Smooth muscle cell (in vitro differentiated cells): ENCODE measurements around the gene CDK3. TPM values are rescaled to one million over a fixed set of nuclear protein-coding genes. Genes with fewer than 3 reads are reported as not detected.

ENCODE experiments used
- DNase-seq: peaks from one replicate; lab custom pipeline; 2025; ENCODE audit not compliant: unreplicated experiment; lab: John Stamatoyannopoulos, UW
- H2AFZ ChIP-seq: fragments of 200-600 bp; sonication (generic); 2 replicates; pipeline ENCODE4 v1.6.0; 2016; ENCODE audit warnings: antibody characterized with exemption, low read depth, mild to moderate bottlenecking
- H3F3A ChIP-seq: fragments of 200-600 bp; sonication (generic); 2 replicates; pipeline ENCODE4 v1.6.0; 2017; ENCODE audit warnings: antibody characterized with exemption, low read depth
- H3K27ac ChIP-seq: fragments of 200-600 bp; sonication (generic); 2 replicates; pipeline ENCODE4 v1.5.1; 2016; ENCODE audit warnings: low read depth, mild to moderate bottlenecking
- H3K27me3 ChIP-seq: fragments of 200-600 bp; sonication (generic); 2 replicates; pipeline ENCODE4 v1.6.1; 2016; ENCODE audit warnings: low read depth, mild to moderate bottlenecking
- H3K36me3 ChIP-seq: fragments of 200-600 bp; sonication (generic); 2 replicates; pipeline ENCODE4 v1.5.1; 2016; ENCODE audit warnings: low read depth
- H3K4me1 ChIP-seq: fragments of 200-600 bp; sonication (generic); 2 replicates; pipeline ENCODE4 v1.5.1; 2016; ENCODE audit warnings: low read depth
- H3K4me2 ChIP-seq: fragments of 200-600 bp; sonication (generic); 2 replicates; pipeline ENCODE4 v1.6.0; 2016; ENCODE audit warnings: mild to moderate bottlenecking
- H3K4me3 ChIP-seq: fragments of 200-600 bp; sonication (generic); 2 replicates; pipeline ENCODE4 v1.5.1; 2016; ENCODE audit warnings: mild to moderate bottlenecking
- H3K79me2 ChIP-seq: fragments of 200-600 bp; sonication (generic); 2 replicates; pipeline ENCODE4 v1.6.0; 2016; ENCODE audit warnings: low read depth, mild to moderate bottlenecking
- H3K9ac ChIP-seq: fragments of 200-600 bp; sonication (generic); 2 replicates; pipeline ENCODE4 v1.6.0; 2016; ENCODE audit warnings: low read depth
- H3K9me3 ChIP-seq: fragments of 200-600 bp; sonication (generic); replicated peaks from 2 replicates; pipeline ENCODE4 v1.5.1; 2016; ENCODE audit warnings: low read depth
- H4K20me1 ChIP-seq: fragments of 200-600 bp; sonication (generic); 2 replicates; pipeline ENCODE4 v1.6.0; 2016; ENCODE audit warnings: low read depth
- CTCF ChIP-seq: fragments of 200-600 bp; sonication (generic); IDR thresholded peaks from 2 replicates; pipeline ENCODE4 v1.5.1; 2017; ENCODE audit warnings: borderline replicate concordance, mild to moderate bottlenecking, antibody characterized with exemption; ENCODE audit not compliant: insufficient read depth, poor library complexity, severe bottlenecking
- WGBS: methylation state at CpG from one replicate; pipeline ENCODE4 v1.1.7; 2016; ENCODE audit warnings: low lambda C conversion rate; 5-methylcytosine and 5-hydroxymethylcytosine counted together
- polyA plus RNA-seq: library from polyadenylated mRNA; unstranded; fragments of >200 nt; fragmentation: Nextera tagmentation; extraction: Ambion mirVana; gene quantifications from 2 replicates; pipeline ENCODE4 v1.2.1, GENCODE V29; 2016
- total RNA-seq: library from RNA; depleted of rRNA; stranded (reverse); fragments of >200 nt; gene quantifications from 2 replicates; pipeline ENCODE4 v1.2.3, GENCODE V29; 2014

CDK3 gene
- total and polyA plus RNA-seq, 2 experiments from 2014 or later, result 1.0 to 3.9 TPM

GRCh38 chr17:76046064-76046463, 45.4 kb downstream of the CDK3 start:
- Histone ChIP-seq H2AFZ (no peak overlapping the region), H3K4me1 (peaks cover 4% of the 10 kb centered on the region), H3K79me2 (peaks cover 3% of the 10 kb centered on the region), H3F3A (no peaks in the 10 kb centered on the region), H3K36me3 (peaks cover 8% of the 10 kb centered on the region), H3K4me2 (no peak overlapping the region), H3K9ac (no peak overlapping the region), H3K9me3 (no peaks in the 10 kb centered on the region), H3K27ac (no peak overlapping the region), H3K27me3 (no peaks in the 10 kb centered on the region), H3K4me3 (no peak overlapping the region), H4K20me1 (peaks cover 62% of the 10 kb centered on the region)
- DNase-seq, result no peak
- TF ChIP-seq CTCF, result no peak
- WGBS, result 91% methylated on average over 8 of the region's 8 CpGs

DNA sequence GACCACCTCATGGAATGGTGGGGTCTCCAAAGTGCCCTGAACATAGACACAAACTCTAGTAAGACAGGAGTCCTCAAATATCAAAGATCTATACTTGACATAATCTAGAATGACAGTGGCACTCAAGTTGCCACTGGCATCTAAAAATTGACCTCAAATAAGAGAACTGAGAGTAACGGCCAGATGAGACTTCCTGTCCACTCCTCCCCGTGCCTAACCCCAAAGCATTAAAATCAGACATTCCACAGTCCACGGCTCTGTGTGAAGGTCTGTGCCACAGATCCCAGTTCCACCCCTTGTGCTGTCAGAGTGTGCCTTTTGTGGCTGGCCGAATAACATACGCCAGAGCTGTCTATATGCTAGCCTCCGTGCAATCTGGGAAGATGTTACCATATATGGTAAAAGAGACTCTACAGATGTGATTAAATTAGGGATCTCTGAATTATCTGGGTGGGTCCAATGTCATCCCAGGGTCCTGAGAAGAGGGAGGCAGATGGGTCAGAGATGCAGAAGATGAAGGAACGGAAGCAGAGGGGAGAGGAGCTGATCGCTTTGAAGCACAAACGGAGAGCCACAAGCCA, 47.5 kb downstream of the CDK3 start:
- 92% methylated on average over 9 of the region's 9 CpGs for WGBS
- no peak overlapping the region for H3K4me2 ChIP-seq
- no peak overlapping the region for H3K4me3 ChIP-seq
- TF ChIP-seq CTCF, result no peak
- H3K9me3 ChIP-seq, result no peaks in the 10 kb centered on the region
- DNase-seq, result no peak
- H2AFZ ChIP-seq, result no peak overlapping the region
- H3K4me1 ChIP-seq, result peaks cover 4% of the 10 kb centered on the region
- H3K9ac ChIP-seq, result no peak overlapping the region
- H3K27ac ChIP-seq, result no peak overlapping the region
- peaks cover 71% of the 10 kb centered on the region for H4K20me1 ChIP-seq
- H3F3A ChIP-seq, result no peaks in the 10 kb centered on the region
- H3K36me3 ChIP-seq, result peaks cover 8% of the 10 kb centered on the region
- H3K27me3 ChIP-seq, result no peaks in the 10 kb centered on the region
- peaks cover 18% of the 10 kb centered on the region for H3K79me2 ChIP-seq

DNA sequence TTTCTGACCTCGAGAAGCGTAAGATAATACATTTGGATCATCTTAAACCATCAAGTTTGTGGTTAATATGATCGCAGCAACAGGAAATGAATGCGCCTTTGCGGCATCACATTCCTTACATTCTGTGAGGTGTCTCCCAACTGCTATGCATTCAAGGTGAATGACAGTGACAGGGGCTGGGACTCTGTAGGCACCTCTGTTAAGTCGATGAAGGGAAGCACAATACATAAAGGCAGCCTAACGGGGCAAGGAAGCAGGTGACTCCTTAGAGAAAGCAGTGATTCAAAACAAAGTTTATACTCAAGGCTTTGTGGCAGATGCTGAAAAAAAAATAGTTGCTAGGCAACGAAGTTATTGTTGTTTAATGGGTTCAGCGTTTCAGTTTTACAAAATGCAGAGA, 48.1 kb downstream of the CDK3 start:
- Histone ChIP-seq H3K4me3 (no peak overlapping the region), H3K27me3 (no peaks in the 10 kb centered on the region), H3K9me3 (no peaks in the 10 kb centered on the region), H3K4me1 (peaks cover 4% of the 10 kb centered on the region), H3K79me2 (peaks cover 18% of the 10 kb centered on the region), H4K20me1 (peaks cover 73% of the 10 kb centered on the region), H3K9ac (no peak overlapping the region), H2AFZ (no peak overlapping the region), H3K4me2 (no peak overlapping the region), H3K36me3 (peaks cover 8% of the 10 kb centered on the region), H3F3A (peaks cover under 1% of the 10 kb centered on the region), H3K27ac (no peak overlapping the region)
- TF ChIP-seq CTCF, result no peak
- no peak for DNase-seq
- 86% methylated on average over 9 of the region's 9 CpGs for WGBS

GRCh38 chr17:76049239-76049638, 48.6 kb downstream of the CDK3 start:
- Histone ChIP-seq H3K4me2 (no peak overlapping the region), H3K9ac (no peak overlapping the region), H3K27me3 (no peaks in the 10 kb centered on the region), H3K4me3 (no peak overlapping the region), H2AFZ (no peak overlapping the region), H3K27ac (no peak overlapping the region), H3K4me1 (peaks cover 6% of the 10 kb centered on the region), H3F3A (peaks cover 5% of the 10 kb centered on the region), H3K79me2 (peaks cover 18% of the 10 kb centered on the region), H3K9me3 (no peaks in the 10 kb centered on the region), H4K20me1 (peaks cover 74% of the 10 kb centered on the region), H3K36me3 (peaks cover 8% of the 10 kb centered on the region)
- WGBS, result 82% methylated on average over 3 of the region's 3 CpGs
- DNase-seq, result no peak
- TF ChIP-seq CTCF, result no peak
